HCT116 (cell line): ENCODE data around the gene MAPRE2. TPM values are rescaled to one million over a fixed set of nuclear protein-coding genes. Genes with fewer than 3 reads are reported as not detected.

Source experiments
- ATAC-seq: fragments of 200-7000 bp; cut with Tn5 transposase; 2 replicates; pipeline ENCODE4 v1.9.1; 2020; ENCODE audit warnings: mild to moderate bottlenecking, moderate library complexity
- BruUV-seq: library from RNA; stranded (reverse); fragments of 400-500 nt; replicated peaks from 2 replicates; lab custom pipeline; 2021; lab: Mats Ljungman, UMichigan
- CTCF ChIA-PET: fragments of 300-600 bp; sonication (Branson Sonifier 250); formaldehyde crosslinking; loops from one replicate; lab custom pipeline; 2021; ENCODE audit warnings: antibody characterized with exemption; lab: Charles Lee
- POLR2A ChIA-PET: fragments of 300-600, 350-600 bp; sonication (Branson Sonifier 250); formaldehyde crosslinking; loops from one replicate; lab custom pipeline; 2021; ENCODE audit warnings: antibody characterized with exemption; lab: Charles Lee
- RAD21 ChIA-PET, 2 experiments: fragments of 300-600 bp; sonication (Branson Sonifier 250); formaldehyde crosslinking; loops; one replicate each; lab custom pipeline; 2023; ENCODE audit warnings: low total read pairs in 2 of 2; ENCODE audit not compliant: uncharacterized antibody in 2 of 2, unreplicated experiment in 2 of 2, low non-redundant PET in 1 of 2; lab: Charles Lee
- DNase-seq: peaks from one replicate; pipeline ENCODE4 v3.0.0-alpha.2; 2010; ENCODE audit warnings: low read depth, low spot score
- H2AFZ ChIP-seq: fragments of 200-600 bp; shearing (Covaris generic), sonication (generic); 2 replicates; pipeline ENCODE4 v1.6.1; 2017; ENCODE audit warnings: low read depth, mixed run types, mixed read lengths, antibody characterized with exemption, low read length; ENCODE audit not compliant: poor library complexity, severe bottlenecking
- H3K27ac ChIP-seq: 2 replicates; pipeline ENCODE4 v1.5.1; 2012; ENCODE audit warnings: low read depth, low read length
- H3K27me3 ChIP-seq: fragments of 200-600 bp; sonication (generic); 2 replicates; pipeline ENCODE4 v1.6.1; 2016; ENCODE audit warnings: mixed run types, low read length, mixed read lengths; ENCODE audit not compliant: insufficient read depth
- H3K36me3 ChIP-seq, 2 experiments: fragments of 200-500 bp in 1 of 2; fragments of 200-600 bp in 1 of 2; sonication (Bioruptor generic) in 1 of 2; sonication (generic) in 1 of 2; 2 replicates each; pipeline versions ENCODE4 v1.5.1 to v1.6.1; 2014 to 2016; ENCODE audit warnings: low read length in 2 of 2, inconsistent platforms in 1 of 2, mixed read lengths in 1 of 2, mixed run types in 1 of 2; ENCODE audit not compliant: insufficient read depth in 2 of 2, control insufficient read depth in 1 of 2
- H3K4me1 ChIP-seq, 2 experiments: fragments of 200-600 bp in 1 of 2; sonication (generic) in 1 of 2; 2 replicates each; pipeline versions ENCODE4 v1.5.1 to v1.6.1; 2012 to 2017; ENCODE audit warnings: low read length in 2 of 2, inconsistent platforms in 1 of 2, mild to moderate bottlenecking in 1 of 2, mixed read lengths in 1 of 2, mixed run types in 1 of 2, moderate library complexity in 1 of 2; ENCODE audit not compliant: insufficient read depth in 2 of 2, control insufficient read depth in 1 of 2
- H3K4me2 ChIP-seq: fragments of 200-600 bp; sonication (generic); 2 replicates; pipeline ENCODE4 v1.6.1; 2017; ENCODE audit warnings: mixed run types, low read length, mixed read lengths
- H3K4me3 ChIP-seq, 2 experiments: fragments of 200-600 bp in 1 of 2; sonication (generic) in 1 of 2; replicated peaks in 1 of 2; 2 replicates each; pipeline ENCODE4 v1.5.1; 2011 to 2016; ENCODE audit warnings: low read length in 2 of 2, control low read depth in 1 of 2, low read depth in 1 of 2, mild to moderate bottlenecking in 1 of 2, mixed read lengths in 1 of 2, mixed run types in 1 of 2
- H3K79me2 ChIP-seq: fragments of 200-600 bp; sonication (generic); 2 replicates; pipeline ENCODE4 v1.6.1; 2017; ENCODE audit warnings: mild to moderate bottlenecking, mixed run types, low read length, moderate library complexity, mixed read lengths; ENCODE audit not compliant: insufficient read depth
- H3K9ac ChIP-seq: fragments of 200-600 bp; sonication (generic); 2 replicates; pipeline ENCODE4 v1.6.1; 2016; ENCODE audit warnings: low read length, mixed read lengths
- H3K9me2 ChIP-seq: fragments of 200-600 bp; sonication (generic), shearing (Covaris generic); 2 replicates; pipeline ENCODE4 v1.6.1; 2017; ENCODE audit warnings: mixed run types, mild to moderate bottlenecking, moderate library complexity; ENCODE audit not compliant: insufficient read depth
- H3K9me3 ChIP-seq, 2 experiments: fragments of 200-500 bp in 1 of 2; fragments of 200-600 bp in 1 of 2; sonication (Bioruptor generic) in 1 of 2; sonication (generic) in 1 of 2; 2 replicates each; pipeline ENCODE4 v1.6.1; 2014 to 2017; ENCODE audit warnings: low read length in 2 of 2, mixed read lengths in 2 of 2, inconsistent platforms in 1 of 2, low read depth in 1 of 2, mild to moderate bottlenecking in 1 of 2, mixed run types in 1 of 2, moderate library complexity in 1 of 2; ENCODE audit not compliant: control insufficient read depth in 1 of 2, insufficient read depth in 1 of 2
- H4K20me1 ChIP-seq: fragments of 200-600 bp; sonication (generic), shearing (Covaris generic); 2 replicates; pipeline ENCODE4 v1.6.1; 2017; ENCODE audit warnings: mixed run types, mild to moderate bottlenecking, moderate library complexity; ENCODE audit not compliant: insufficient read depth
- ATF3 ChIP-seq: IDR thresholded peaks from 2 replicates; pipeline ENCODE4 v1.6.1; 2012
- CTCF ChIP-seq, 3 experiments: fragments of 200-600 bp in 1 of 3; sonication (generic) in 1 of 3; IDR thresholded peaks in 2 of 3; conservative IDR thresholded peaks in 1 of 3; 2 replicates each; pipeline ENCODE4 v1.5.1; 2012 to 2017; ENCODE audit warnings: low read depth in 2 of 3, low read length in 2 of 3, antibody characterized with exemption in 1 of 3, borderline replicate concordance in 1 of 3, control low read depth in 1 of 3, mild to moderate bottlenecking in 1 of 3, mixed read lengths in 1 of 3, mixed run types in 1 of 3, moderate library complexity in 1 of 3; ENCODE audit not compliant: insufficient read depth in 1 of 3
- EZH2phosphoT487 ChIP-seq: fragments of 200-600 bp; IDR thresholded peaks from 2 replicates; pipeline ENCODE4 v1.6.1; 2018; ENCODE audit warnings: antibody characterized with exemption, borderline replicate concordance
- JUND ChIP-seq: IDR thresholded peaks from 2 replicates; pipeline ENCODE4 v1.6.1; 2012
- MAX ChIP-seq: IDR thresholded peaks from 2 replicates; pipeline ENCODE4 v1.6.1; 2012
- POLR2A ChIP-seq: IDR thresholded peaks from 2 replicates; pipeline ENCODE4 v1.7.0; 2011; ENCODE audit warnings: borderline replicate concordance; ENCODE audit not compliant: insufficient read depth, insufficient read length; ENCODE audit errors: extremely low read depth
- RAD21 ChIP-seq: IDR thresholded peaks from 2 replicates; pipeline ENCODE4 v1.6.1; 2012; ENCODE audit warnings: low read depth, mild to moderate bottlenecking
- SIN3A ChIP-seq: IDR thresholded peaks from 2 replicates; pipeline ENCODE4 v1.6.1; 2012; ENCODE audit warnings: low read depth
- SP1 ChIP-seq: IDR thresholded peaks from 2 replicates; pipeline ENCODE4 v1.6.1; 2012; ENCODE audit warnings: low read depth
- SRF ChIP-seq: IDR thresholded peaks from 2 replicates; pipeline ENCODE4 v1.6.1; 2012; ENCODE audit warnings: low read depth
- YY1 ChIP-seq: IDR thresholded peaks from 2 replicates; pipeline ENCODE4 v1.6.1; 2011; ENCODE audit warnings: low read length, low read depth, moderate library complexity, mild to moderate bottlenecking; ENCODE audit not compliant: insufficient replicate concordance; ENCODE audit errors: extremely low read depth
- ZNF274 ChIP-seq: fragments of 200-500 bp; sonication (Bioruptor generic); IDR thresholded peaks from 2 replicates; pipeline ENCODE4 v1.6.1; 2014; ENCODE audit warnings: mild to moderate bottlenecking, low read depth, low read length, inconsistent platforms
- intact Hi-C: fragments of 100-400 bp; cut with micrococcal nuclease; formaldehyde crosslinking; loops from 2 replicates; pipeline ENCODE4 v1.10.0; 2022
- total RNA-seq: library from RNA; stranded (reverse); gene quantifications from one replicate; pipeline ENCODE4 v1.2.1, GENCODE V29; 2021; ENCODE audit not compliant: unreplicated experiment

The MAPRE2 gene
- total RNA-seq, 1 experiment from 2014 or later: 17.2 TPM

GRCh38 chr18:35153609-35154272 lies 112.5 kb downstream of the MAPRE2 start:
- CTCF ChIA-PET: interaction anchor here (1.2 kb wide), 1 partner anchor 10 kb away, joined by 3 read pairs; no protein-coding TSS in a partner anchor
- RAD21 ChIA-PET: no interaction called here
- POLR2A ChIA-PET: no interaction called here

GRCh38 chr18:35155398-35156117 lies 114.3 kb downstream of the MAPRE2 start:
- H3K27me3 ChIP-seq: no peaks in the 10 kb centered on the region
- no peaks in the 10 kb centered on the region for H3K79me2 ChIP-seq
- intact Hi-C loops: no loop called here
- H3K4me3 ChIP-seq: no peak overlapping the region
- no peaks in the 10 kb centered on the region for H4K20me1 ChIP-seq
- no peaks in the 10 kb centered on the region for H3K4me1 ChIP-seq
- H3K9me3 ChIP-seq: no peaks in the 10 kb centered on the region
- TF ChIP-seq MAX: no peak
- no peak for TF ChIP-seq ATF3
- no peak for TF ChIP-seq POLR2A
- TF ChIP-seq JUND: no peak
- TF ChIP-seq SRF: no peak
- TF ChIP-seq SIN3A: no peak
- no peak for TF ChIP-seq EZH2phosphoT487
- no peak for TF ChIP-seq SP1
- TF ChIP-seq CTCF (IDR thresholded peaks at IDR 0.05 in 2 of 3, conservative IDR thresholded peaks at IDR 0.05 in 1 of 3; ENCODE audit: borderline replicate concordance in 1 of 3, insufficient read depth in 1 of 3, low read depth in 2 of 3, low read length in 2 of 3): no peak
- TF ChIP-seq ZNF274: no peak
- no peak for TF ChIP-seq YY1
- POLR2A ChIA-PET: no interaction called here
- no TSS peak for BruUV-seq
- no peak overlapping the region for H3K27ac ChIP-seq
- CTCF ChIA-PET: no interaction called here
- no peaks in the 10 kb centered on the region for H3K36me3 ChIP-seq
- DNase-seq (no peak), ATAC-seq (no peak)
- H3K4me2 ChIP-seq: no peak overlapping the region
- no peak overlapping the region for H3K9ac ChIP-seq
- H2AFZ ChIP-seq: no peak overlapping the region
- H3K9me2 ChIP-seq: no peaks in the 10 kb centered on the region
- RAD21 ChIA-PET: no interaction called here

More at GRCh38 chr18:35153609-35154272, 112.5 kb downstream of the MAPRE2 start:
- Histone ChIP-seq H4K20me1 (no peaks in the 10 kb centered on the region), H3K4me3 (no peak overlapping the region), H3K27me3 (no peaks in the 10 kb centered on the region), H3K27ac (no peak overlapping the region), H3K36me3 (no peaks in the 10 kb centered on the region), H3K9me3 (no peaks in the 10 kb centered on the region), H3K4me2 (no peak overlapping the region), H3K9ac (no peak overlapping the region), H3K9me2 (no peaks in the 10 kb centered on the region), H2AFZ (no peak overlapping the region), H3K4me1 (no peaks in the 10 kb centered on the region), H3K79me2 (no peaks in the 10 kb centered on the region)
- ATAC-seq: no peak
- TF ChIP-seq RAD21: no peak
- intact Hi-C loops: no loop called here
- BruUV-seq: no TSS peak
- DNase-seq: no peak
